Measurements from ENCODE around the gene SKOR2.

Gene SKOR2

DNA sequence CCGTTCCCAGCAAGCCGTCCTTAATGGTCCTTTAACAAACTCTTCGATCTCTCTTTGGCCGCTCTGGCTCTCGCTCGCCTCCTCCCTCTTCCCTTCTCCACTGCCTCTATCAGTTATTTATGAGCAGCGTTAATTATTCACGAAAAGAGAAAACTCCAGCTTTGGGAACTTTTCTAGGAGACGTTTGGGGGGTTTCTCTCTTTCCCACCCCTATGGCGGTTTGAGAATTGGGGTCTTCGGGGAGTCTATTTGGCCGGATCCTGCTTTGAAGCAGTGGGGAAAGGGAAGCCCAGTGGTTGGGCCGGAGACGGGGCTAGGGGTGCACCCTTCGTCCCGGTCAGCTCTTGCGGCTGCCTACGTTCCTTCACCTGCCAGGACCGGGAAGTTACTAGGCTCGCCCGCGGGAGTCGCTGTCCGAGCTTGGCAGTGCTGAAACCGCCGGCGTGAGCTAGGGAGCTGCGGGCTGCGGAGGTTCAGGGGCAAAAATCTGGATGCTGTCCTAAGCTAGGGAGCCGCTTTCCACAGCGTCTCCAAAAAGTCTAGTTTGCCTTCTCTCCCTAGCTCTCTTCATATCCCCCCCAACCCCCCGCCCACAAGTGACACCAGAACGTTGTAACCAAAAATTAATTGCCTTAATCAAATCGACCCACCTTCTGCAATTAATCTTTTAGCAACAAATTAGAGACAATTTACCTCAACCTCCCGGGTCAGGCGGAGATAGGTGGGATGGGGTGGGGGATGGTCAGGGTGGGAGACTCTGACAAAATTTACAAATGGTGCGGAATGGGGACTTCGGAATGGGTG lies 8.9 kb upstream of the SKOR2 start:
- DNase-seq, result no peak

DNA sequence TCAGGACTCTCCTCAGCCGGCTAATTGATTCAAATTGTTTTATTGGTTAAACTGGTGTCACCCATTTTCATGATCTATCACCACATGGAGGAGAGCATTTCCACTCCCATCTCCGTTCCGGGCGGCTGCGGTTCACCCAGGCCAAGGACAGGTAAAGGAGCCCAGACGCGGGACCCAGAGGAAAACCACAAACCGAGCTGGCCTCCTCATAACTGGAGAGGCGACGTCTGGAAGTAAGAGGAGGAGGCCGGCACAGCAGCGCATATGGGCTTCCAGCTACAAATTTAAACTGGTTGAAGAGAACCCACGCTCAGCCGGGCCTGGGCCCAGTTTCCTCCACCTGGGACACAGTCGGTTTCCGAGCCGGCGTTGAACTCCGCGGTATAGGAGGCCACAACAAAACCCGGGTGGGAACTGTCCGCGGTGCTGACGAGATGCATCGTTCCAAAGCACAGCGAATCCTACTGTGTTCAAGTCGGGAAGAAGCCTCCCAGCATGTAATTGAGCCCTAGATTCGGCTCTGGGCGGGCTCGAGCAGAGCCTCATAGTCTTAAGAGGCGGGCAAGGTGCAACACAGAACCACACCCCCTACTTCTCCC lies 3.0 kb upstream of the SKOR2 start:
- DNase-seq, result no peak

GRCh38 chr18:47253101-47253654 lies 1.7 kb upstream of the SKOR2 start:
- DNase-seq, result no peak

- no peak for DNase-seq
Measured at GRCh38 chr18:47250391-47251046, 941 bp downstream of the SKOR2 start.

DNA sequence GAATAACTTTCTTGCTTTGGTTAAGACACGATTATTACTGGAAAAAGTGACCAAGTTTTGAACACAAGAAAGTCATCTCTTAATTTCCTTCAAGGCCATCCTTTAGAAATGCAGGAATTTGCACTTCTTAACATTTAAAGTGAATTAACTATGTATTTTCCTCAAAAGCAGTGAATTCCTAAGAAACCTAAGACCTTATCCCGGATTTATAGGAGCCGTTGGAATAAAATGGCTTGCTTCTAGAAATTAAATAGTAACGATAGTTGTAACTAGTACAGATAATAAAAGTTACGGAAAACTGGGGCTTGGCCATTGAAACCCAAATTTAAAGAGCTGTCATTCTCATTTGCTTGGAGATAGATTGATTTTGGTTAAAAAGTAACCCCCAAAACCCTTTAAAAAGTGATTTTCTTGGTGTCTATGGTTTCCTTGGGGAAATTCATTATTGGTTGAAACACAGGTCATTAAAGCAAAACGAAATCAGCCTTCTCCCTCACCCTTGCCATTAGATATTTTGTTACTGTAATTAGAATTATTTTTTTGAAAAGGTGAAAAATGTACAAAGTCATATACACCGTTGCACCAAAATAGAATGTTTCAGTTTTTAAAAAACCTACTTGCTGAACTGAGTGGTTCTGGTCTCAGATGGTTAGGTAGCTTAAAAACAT lies 2.0 kb downstream of the SKOR2 start:
- DNase-seq, result no peak

GRCh38 chr18:47248604-47249313 lies 2.7 kb downstream of the SKOR2 start:
- no peak for DNase-seq

DNA sequence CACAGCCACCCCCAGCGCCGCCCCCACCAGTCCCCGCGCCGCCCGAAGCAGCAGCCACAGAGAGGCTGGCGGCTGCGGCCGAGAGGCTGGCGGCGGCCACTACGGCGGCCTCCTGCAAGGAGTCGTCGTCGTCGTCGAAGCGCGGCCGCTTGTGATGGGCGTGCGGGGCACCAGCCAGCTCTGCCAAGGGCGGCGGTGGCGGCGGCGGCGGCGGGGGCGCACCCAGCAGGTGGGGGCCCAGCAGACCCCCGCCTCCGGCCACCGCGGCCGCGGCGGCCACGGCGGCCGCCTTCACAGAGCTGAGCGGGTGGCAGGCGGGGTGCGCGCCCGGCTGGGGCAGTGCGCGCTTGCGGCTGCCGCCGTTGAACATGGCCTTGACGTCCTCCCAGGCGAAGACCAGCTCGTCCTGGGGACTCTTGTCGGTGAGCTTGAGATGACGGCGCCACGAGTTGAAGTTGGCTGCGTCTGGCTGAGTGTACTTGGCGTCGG lies 3.3 kb downstream of the SKOR2 start:
- DNase-seq, result no peak

DNA sequence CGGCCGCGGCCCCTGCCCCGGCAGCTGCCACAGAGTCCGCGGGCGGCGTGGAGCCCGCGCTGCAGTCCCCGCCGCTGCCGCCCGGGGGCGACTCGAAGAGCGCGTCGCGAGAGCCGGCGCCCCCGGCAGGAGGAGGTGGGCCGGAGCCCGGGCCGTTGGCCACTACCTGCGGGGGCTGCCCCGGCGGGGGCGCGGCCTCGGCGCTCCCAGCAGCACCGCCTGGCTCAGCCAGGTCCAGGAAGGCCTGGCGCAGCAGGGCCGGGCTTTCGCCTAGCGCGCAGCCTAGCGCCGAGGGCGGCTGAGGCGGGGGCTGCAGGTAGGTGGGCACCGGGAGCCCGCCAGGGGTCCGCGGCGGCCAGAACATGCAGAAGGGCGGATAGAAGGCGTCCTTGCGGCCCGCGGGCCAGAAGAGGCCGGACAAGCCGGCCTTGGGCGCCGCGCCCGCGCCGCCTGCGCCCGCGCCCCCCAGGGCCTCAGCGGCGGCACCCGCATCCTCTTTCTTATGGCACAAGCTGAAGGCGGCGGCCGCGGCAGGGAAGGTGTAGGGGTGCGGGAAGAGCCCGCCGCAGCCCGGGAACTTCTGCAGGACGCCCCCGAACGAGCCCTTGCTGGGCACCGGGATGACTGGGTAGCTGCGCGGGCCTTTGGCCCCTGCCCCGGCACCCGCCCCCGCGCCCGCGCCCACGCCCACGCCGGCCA lies 3.9 kb downstream of the SKOR2 start:
- no peak for DNase-seq

GRCh38 chr18:47247036-47247415 lies 4.4 kb downstream of the SKOR2 start:
- DNase-seq, result no peak

GRCh38 chr18:47246027-47246971 lies 5.2 kb downstream of the SKOR2 start:
- DNase-seq, result no peak

DNA sequence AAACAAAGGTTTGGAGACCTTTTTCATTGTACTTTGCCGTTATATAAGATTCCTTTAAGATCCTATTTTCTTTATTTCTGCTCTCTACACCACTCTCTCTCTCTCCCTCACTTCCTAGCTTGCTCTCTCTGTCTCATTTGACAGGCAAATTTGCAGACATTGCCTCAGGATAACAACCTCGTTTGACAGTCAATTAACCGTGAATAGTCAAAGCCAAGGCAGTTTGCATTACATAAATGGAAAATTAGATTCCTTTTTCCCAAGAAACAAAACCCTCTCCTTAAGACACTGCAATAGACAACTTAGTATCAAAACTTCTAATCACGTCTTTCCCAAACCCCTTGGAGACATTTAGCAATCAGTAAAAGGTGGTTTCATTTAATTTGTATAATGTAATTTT lies 7.4 kb downstream of the SKOR2 start:
- no peak for DNase-seq

DNA sequence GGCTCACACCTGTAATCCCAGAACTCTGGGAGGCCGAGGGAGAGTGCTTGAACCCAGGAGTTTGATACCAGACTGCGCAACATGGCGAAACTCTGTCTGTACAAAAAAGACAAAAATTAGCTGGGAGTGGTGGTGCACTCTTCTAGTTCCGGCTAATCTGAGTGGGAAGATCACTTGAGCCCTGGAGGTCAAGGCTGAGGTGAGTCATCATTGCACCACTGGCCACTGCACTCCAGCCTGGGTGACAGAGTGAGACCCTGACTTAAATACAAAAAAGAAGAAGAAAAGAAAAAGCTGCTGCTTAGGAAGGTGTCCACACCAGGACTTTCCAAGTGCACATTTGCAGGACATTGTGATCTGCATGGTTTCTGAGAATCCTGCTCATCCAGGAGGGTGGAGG lies 16.4 kb downstream of the SKOR2 start:
- no peak for DNase-seq

- DNase-seq, result no peak
Measured at GRCh38 chr18:47226660-47227059, 24.8 kb downstream of the SKOR2 start.

GRCh38 chr18:47215554-47216138 lies 35.8 kb downstream of the SKOR2 start:
- DNase-seq, result no peak

DNA sequence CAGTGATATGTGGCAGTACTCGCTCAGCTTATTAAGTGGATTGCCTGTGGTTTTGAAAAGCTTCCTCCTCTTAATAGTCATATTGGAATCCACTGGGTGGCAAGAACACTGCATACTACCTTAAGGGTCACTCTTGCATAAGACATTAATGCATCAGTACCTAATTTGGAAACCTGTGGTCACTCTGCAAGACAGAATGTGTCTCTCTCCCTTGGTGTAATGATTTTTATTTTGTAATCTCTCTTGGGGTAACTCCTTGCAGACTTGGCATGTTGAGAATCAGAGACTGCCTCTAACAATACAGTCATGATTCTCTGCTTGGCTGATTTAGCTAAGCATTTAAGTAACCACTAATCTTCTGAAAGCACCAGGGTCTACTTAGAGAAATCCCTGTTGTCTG lies 42.3 kb downstream of the SKOR2 start:
- DNase-seq, result no peak

GRCh38 chr18:47206945-47207637 lies 44.4 kb downstream of the SKOR2 start:
- DNase-seq, result no peak

DNA sequence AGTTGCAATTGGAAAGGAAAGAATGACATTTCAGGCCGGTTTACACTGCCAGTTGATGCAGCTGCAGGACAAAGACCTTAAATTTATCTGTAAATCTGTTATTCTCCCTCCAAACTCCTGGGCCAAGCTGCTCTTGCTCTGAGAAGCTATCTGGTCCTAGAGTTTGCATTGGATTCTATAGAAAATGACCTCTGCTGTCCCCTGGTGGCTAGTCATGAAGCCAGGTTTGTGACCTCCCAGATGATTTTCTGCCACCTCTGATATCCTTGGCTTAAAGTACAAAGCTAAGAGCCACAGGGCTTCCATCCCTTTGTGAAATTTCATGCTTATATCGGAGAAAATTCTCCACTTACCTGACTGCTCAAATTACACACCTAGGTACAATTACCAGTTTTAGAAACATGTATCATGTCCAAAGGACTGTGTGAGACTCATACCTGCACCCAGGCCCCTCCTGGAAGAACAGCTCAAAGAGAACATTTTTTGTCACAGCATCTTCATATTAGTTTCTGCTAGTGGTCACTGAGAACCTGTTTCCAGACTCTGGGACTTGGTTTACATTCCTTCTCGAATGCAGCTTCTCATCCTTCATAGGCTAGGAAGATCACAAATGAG lies 46.4 kb downstream of the SKOR2 start:
- peak; percentile 36 for DNase-seq

GRCh38 chr18:47203626-47204464 lies 47.6 kb downstream of the SKOR2 start:
- no peak for DNase-seq

Measured in activated CD8-positive, alpha-beta memory T cell treated with anti-CD3 and anti-CD28 coated beads, Interleukin-2, amount 50 U/mL, for 4 hours (primary cell).